K562 (cell line): ENCODE results near the gene WDR54. TPM values are rescaled to one million over a fixed set of nuclear protein-coding genes. Genes with fewer than 3 reads are reported as not detected.

Experiments used
- ATAC-seq: fragments of 200-7000 bp; cut with Tn5 transposase; 3 replicates; pipeline ENCODE4 v1.9.1; 2020; ENCODE audit warnings: moderate library complexity
- BruUV-seq: library from RNA; stranded (reverse); fragments of 400-500 nt; replicated peaks from 2 replicates; lab custom pipeline; 2021; lab: Mats Ljungman, UMichigan
- CTCF ChIA-PET: fragments of 300-600 bp; formaldehyde crosslinking; extraction: SDS; loops from one replicate; lab custom pipeline; 2021; ENCODE audit warnings: low intra/inter-chr PET ratio; lab: Yijun Ruan, JAX
- POLR2A ChIA-PET: fragments of 300-600, 350-650 bp; sonication (Branson Sonifier 250); formaldehyde crosslinking; extraction: SDS; loops from one replicate; lab custom pipeline; 2021; ENCODE audit warnings: antibody characterized with exemption, inconsistent platforms; lab: Yijun Ruan, JAX
- DNase-seq, 4 experiments: peaks; one replicate each; pipeline versions ENCODE4 v3.0.0 to v3.0.0-alpha.2; 2011 to 2018; ENCODE audit warnings: low spot score in 3 of 4, mixed read lengths in 3 of 4; ENCODE audit errors: extremely low read depth in 1 of 4
- FAIRE-seq: peaks from 2 replicates; lab custom pipeline; 2011; peaks lifted over from hg19 to GRCh38; lab: Jason Lieb, UNC
- H2AFZ ChIP-seq: 2 replicates; pipeline ENCODE4 v1.6.0; 2011; ENCODE audit warnings: low read depth, low read length, control low read depth, inconsistent platforms
- H3K27ac ChIP-seq: fragments of 200-600 bp; 3 replicates; pipeline ENCODE4 v1.8.0; 2011; ENCODE audit warnings: low read depth, mild to moderate bottlenecking, control low read depth, inconsistent platforms, low read length, moderate library complexity, mixed read lengths; ENCODE audit errors: extremely low read depth
- H3K27me3 ChIP-seq, 2 experiments: fragments of 300-600 bp in 1 of 2; 2 replicates in 1 of 2; 3 replicates in 1 of 2; pipeline versions ENCODE4 v1.6.0 to v1.8.0; 2011; ENCODE audit warnings: inconsistent platforms in 2 of 2, low read length in 2 of 2, mild to moderate bottlenecking in 1 of 2, mixed read lengths in 1 of 2, moderate library complexity in 1 of 2; ENCODE audit not compliant: control insufficient read depth in 2 of 2, insufficient read depth in 2 of 2
- H3K36me3 ChIP-seq: fragments of 300-600 bp; 3 replicates; pipeline ENCODE4 v1.8.0; 2011; ENCODE audit warnings: mild to moderate bottlenecking, low read length, inconsistent platforms; ENCODE audit not compliant: control insufficient read depth, insufficient read depth
- H3K4me1 ChIP-seq, 2 experiments: fragments of 200-600 bp in 1 of 2; replicated peaks in 1 of 2; 2 replicates in 1 of 2; 3 replicates in 1 of 2; pipeline versions ENCODE4 v1.5.1 to v1.8.0; 2011; ENCODE audit warnings: inconsistent platforms in 2 of 2, low read length in 2 of 2, mild to moderate bottlenecking in 1 of 2, mixed read lengths in 1 of 2, moderate library complexity in 1 of 2; ENCODE audit not compliant: control insufficient read depth in 2 of 2, insufficient read depth in 2 of 2
- H3K4me2 ChIP-seq: 2 replicates; pipeline ENCODE4 v1.6.1; 2011; ENCODE audit warnings: low read length, control low read depth, inconsistent platforms, mixed read lengths; ENCODE audit not compliant: insufficient read depth
- H3K4me3 ChIP-seq: fragments of 200-600 bp; sonication (generic), shearing (Covaris generic); 2 replicates; pipeline ENCODE4 v1.5.1; 2016; ENCODE audit warnings: control low read depth, inconsistent platforms
- H3K79me2 ChIP-seq: fragments of 200-600 bp; 3 replicates; pipeline ENCODE4 v1.8.0; 2011; ENCODE audit warnings: low read length, inconsistent platforms; ENCODE audit not compliant: control insufficient read depth, insufficient read depth
- H3K9ac ChIP-seq, 2 experiments: 2 replicates each; pipeline versions ENCODE4 v1.6.0 to v1.6.1; 2011; ENCODE audit warnings: low read depth in 2 of 2, low read length in 2 of 2, control low read depth in 1 of 2, inconsistent platforms in 1 of 2, mild to moderate bottlenecking in 1 of 2, mixed read lengths in 1 of 2; ENCODE audit not compliant: insufficient read depth in 1 of 2
- H3K9me1 ChIP-seq: one replicate; pipeline ENCODE4 v1.6.0; 2011; ENCODE audit warnings: inconsistent platforms, mild to moderate bottlenecking, low read length, moderate library complexity; ENCODE audit not compliant: control insufficient read depth, insufficient read depth
- H3K9me3 ChIP-seq: replicated peaks from 2 replicates; pipeline ENCODE4 v1.5.1; 2011; ENCODE audit warnings: low read depth, low read length, inconsistent platforms; ENCODE audit not compliant: control insufficient read depth, insufficient read depth
- H4K20me1 ChIP-seq: replicated peaks from 2 replicates; pipeline ENCODE4 v1.6.1; 2011; ENCODE audit warnings: low read length, inconsistent platforms, mixed read lengths; ENCODE audit not compliant: control insufficient read depth, insufficient read depth
- BDP1 ChIP-seq: IDR thresholded peaks from 3 replicates; pipeline ENCODE4 v1.6.1; 2011; ENCODE audit not compliant: insufficient read length, insufficient read depth
- CEBPB ChIP-seq: fragments of 450-650 bp; IDR thresholded peaks from 2 replicates; pipeline ENCODE4 v1.6.1; 2016; ENCODE audit warnings: missing genetic modification characterization, missing compliant biosample characterization
- CREB1 ChIP-seq, 2 experiments: sonication (generic) in 1 of 2; formaldehyde crosslinking in 1 of 2; IDR thresholded peaks; 2 replicates each; pipeline versions ENCODE4 v1.6.1 to v1.8.0; 2012 to 2022; ENCODE audit warnings: inconsistent platforms in 1 of 2, mild to moderate bottlenecking in 1 of 2, missing genetic modification reagents in 1 of 2, moderate library complexity in 1 of 2
- GABPB2 ChIP-seq: fragments of 250-450 bp; sonication (Bioruptor Pico); conservative IDR thresholded peaks from 2 replicates; pipeline ENCODE4 v1.5.1; 2021; ENCODE audit warnings: mild to moderate bottlenecking
- LARP7 ChIP-seq: fragments of 450-650 bp; IDR thresholded peaks from 2 replicates; pipeline ENCODE4 v1.6.1; 2016
- POLR2G ChIP-seq: fragments of 200-400 bp; formaldehyde crosslinking; IDR thresholded peaks from 2 replicates; pipeline ENCODE4 v1.6.1; 2017; ENCODE audit warnings: low read depth, mild to moderate bottlenecking, antibody characterized with exemption, low read length, moderate library complexity
- RBFOX2 ChIP-seq: fragments of 200-400 bp; formaldehyde crosslinking; IDR thresholded peaks from 2 replicates; pipeline ENCODE4 v1.6.1; 2017; ENCODE audit warnings: low read depth, mild to moderate bottlenecking, low read length, moderate library complexity
- SMARCA5 ChIP-seq: fragments of 450-650 bp; IDR thresholded peaks from 2 replicates; pipeline ENCODE4 v1.6.1; 2016
- SPI1 ChIP-seq: IDR thresholded peaks from 2 replicates; pipeline ENCODE4 v1.6.1; 2011; ENCODE audit warnings: low read depth, low read length, control low read depth, borderline replicate concordance
- ZNF12 ChIP-seq: sonication (generic); formaldehyde crosslinking; IDR thresholded peaks from 2 replicates; pipeline ENCODE4 v1.4.0; 2020; ENCODE audit warnings: mild to moderate bottlenecking, missing genetic modification reagents
- ZNF253 ChIP-seq: fragments of 250-450 bp; sonication (Bioruptor Pico); conservative IDR thresholded peaks from 2 replicates; pipeline ENCODE4 v1.6.1; 2021; ENCODE audit warnings: mild to moderate bottlenecking
- WGBS: fragments of 100-300 bp; shearing (Covaris generic); methylation state at CpG from one replicate; pipeline ENCODE4 v1.1.6; 2016; ENCODE audit warnings: low coverage, mixed read lengths; ENCODE audit not compliant: insufficient coverage; ENCODE audit errors: missing lambda C conversion rate; 5-methylcytosine and 5-hydroxymethylcytosine counted together
- in situ Hi-C: fragments of 300-500 bp; cut with MboI; formaldehyde crosslinking; loops from 4 replicates; pipeline ENCODE4 v1.15.0; 2018; ENCODE audit warnings: inconsistent platforms, mixed read lengths
- intact Hi-C: fragments of 100-400 bp; cut with micrococcal nuclease; formaldehyde crosslinking; loops from 2 replicates; pipeline ENCODE4 v1.14.2; 2022
- polyA plus RNA-seq, 8 experiments: library from polyadenylated mRNA; depleted of rRNA in 4 of 8; stranded (reverse) in 5 of 8; unstranded in 3 of 8; fragments of >200 nt; fragmentation: Nextera tagmentation in 2 of 8; fragmentation: Illumina TruSeq in 1 of 8; extraction: Ambion mirVana in 2 of 8; extraction: Trizol in 1 of 8; gene quantifications; 2 replicates each; pipeline versions ENCODE4 v1.2.1 to v1.2.3, GENCODE V29; 2011 to 2014; ENCODE audit warnings: inconsistent platforms in 1 of 8, missing spikeins in 1 of 8
- total RNA-seq, 7 experiments: library from RNA; depleted of rRNA in 6 of 7; stranded (reverse); fragments of >200 nt in 6 of 7; fragmentation: Illumina TruSeq in 2 of 7; extraction: Trizol in 2 of 7; gene quantifications; 2 replicates each; pipeline versions ENCODE4 v1.2.1 to v1.2.3, GENCODE V29; 2011 to 2021; ENCODE audit warnings: low replicate concordance in 1 of 7
- TF ChIP-seq, protein P1 (sequence below): fragments of 450-650 bp; IDR thresholded peaks from 2 replicates; pipeline ENCODE4 v1.6.1; 2016
- TF ChIP-seq, protein P2 (sequence below): fragments of 150-350 bp; conservative IDR thresholded peaks from 2 replicates; pipeline ENCODE4 v1.6.1; 2014; ENCODE audit warnings: low read length

The WDR54 gene
- total and polyA plus RNA-seq, 9 of the 15 experiments (the other 6 are each of a cell fraction or from before 2014, with no cell fraction given), result 5.2 to 15.2 (median 7.4) TPM

GRCh38 chr2:74462054-74462785 is 40.7 kb downstream of the WDR54 start:
- DNase-seq (no peak), ATAC-seq (no peak), FAIRE-seq (no peak)
- Histone ChIP-seq H3K79me2 (peaks cover 21% of the 10 kb centered on the region), H3K9me3 (no peaks in the 10 kb centered on the region), H3K27me3 (no peaks in the 10 kb centered on the region), H3K27ac (no peak overlapping the region), H3K9me1 (no peaks in the 10 kb centered on the region), H2AFZ (no peak overlapping the region), H3K9ac (no peak overlapping the region), H3K4me3 (no peak overlapping the region), H3K36me3 (peaks cover 25% of the 10 kb centered on the region), H3K4me1 (peaks cover 5 to 49% of the 10 kb centered on the region in 2 experiments; a peak in 4 of 5 replicates), H4K20me1 (no peaks in the 10 kb centered on the region; the same call in 1 of the 2 replicates), H3K4me2 (no peak overlapping the region)
- 96% methylated on average over 18 of the region's 20 CpGs for WGBS
- ChIA-PET CTCF (no interaction called here), POLR2A (interaction anchor here (0.6 to 1.0 kb wide), 5 partner anchors 9 to 342 kb away, joined by 3 to 6 read pairs (median 3); no protein-coding TSS in a partner anchor)
- in situ Hi-C loops, result no loop called here
- intact Hi-C loops, result no loop called here
- BruUV-seq, result no TSS peak
- TF ChIP-seq RBFOX2, result peak; percentile 17
- no peak for TF ChIP-seq BDP1
- TF ChIP-seq POLR2G, result peak; percentile 3; the same call in 1 of the 2 replicates

GRCh38 chr2:74462786-74463105 is 41.2 kb downstream of the WDR54 start:
- intact Hi-C loops, result no loop called here
- FAIRE-seq (no peak), DNase-seq (no peak), ATAC-seq (no peak)
- POLR2A ChIA-PET, result no interaction called here
- WGBS, result 96% methylated on average over 4 of the region's 4 CpGs
- H3K27ac ChIP-seq, result no peak overlapping the region
- no peak overlapping the region for H3K4me3 ChIP-seq
- no peak overlapping the region for H3K9ac ChIP-seq
- peaks cover 7 to 44% of the 10 kb centered on the region in 2 experiments; a peak in 4 of 5 replicates for H3K4me1 ChIP-seq
- H3K4me2 ChIP-seq, result no peak overlapping the region
- in situ Hi-C loops, result no loop called here
- no TSS peak for BruUV-seq
- peaks cover 21% of the 10 kb centered on the region for H3K79me2 ChIP-seq
- H4K20me1 ChIP-seq, result no peaks in the 10 kb centered on the region; the same call in 1 of the 2 replicates
- H3K9me3 ChIP-seq, result no peaks in the 10 kb centered on the region
- H3K27me3 ChIP-seq, result no peaks in the 10 kb centered on the region
- CTCF ChIA-PET, result interaction anchor here (0.6 kb wide), 1 partner anchor 63 kb away, joined by 3 read pairs; no protein-coding TSS in a partner anchor
- H3K36me3 ChIP-seq, result peaks cover 25% of the 10 kb centered on the region
- no peak overlapping the region for H2AFZ ChIP-seq
- no peaks in the 10 kb centered on the region for H3K9me1 ChIP-seq
- TF ChIP-seq SMARCA5 (no peak), CREB1 (IDR thresholded peaks at IDR 0.05) (no peak), CREB1 (CRISPR knock-in tag; IDR thresholded peaks at IDR 0.05) (no peak), CEBPB (tag) (no peak), SPI1 (no peak), GABPB2 (CRISPR knock-in tag) (no peak), ZNF12 (CRISPR knock-in tag) (no peak), LARP7 (no peak), ZNF253 (CRISPR knock-in tag) (no peak)
- TF ChIP-seq, protein P1, sequence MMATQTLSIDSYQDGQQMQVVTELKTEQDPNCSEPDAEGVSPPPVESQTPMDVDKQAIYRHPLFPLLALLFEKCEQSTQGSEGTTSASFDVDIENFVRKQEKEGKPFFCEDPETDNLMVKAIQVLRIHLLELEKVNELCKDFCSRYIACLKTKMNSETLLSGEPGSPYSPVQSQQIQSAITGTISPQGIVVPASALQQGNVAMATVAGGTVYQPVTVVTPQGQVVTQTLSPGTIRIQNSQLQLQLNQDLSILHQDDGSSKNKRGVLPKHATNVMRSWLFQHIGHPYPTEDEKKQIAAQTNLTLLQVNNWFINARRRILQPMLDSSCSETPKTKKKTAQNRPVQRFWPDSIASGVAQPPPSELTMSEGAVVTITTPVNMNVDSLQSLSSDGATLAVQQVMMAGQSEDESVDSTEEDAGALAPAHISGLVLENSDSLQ, result no peak
- TF ChIP-seq, protein P2, sequence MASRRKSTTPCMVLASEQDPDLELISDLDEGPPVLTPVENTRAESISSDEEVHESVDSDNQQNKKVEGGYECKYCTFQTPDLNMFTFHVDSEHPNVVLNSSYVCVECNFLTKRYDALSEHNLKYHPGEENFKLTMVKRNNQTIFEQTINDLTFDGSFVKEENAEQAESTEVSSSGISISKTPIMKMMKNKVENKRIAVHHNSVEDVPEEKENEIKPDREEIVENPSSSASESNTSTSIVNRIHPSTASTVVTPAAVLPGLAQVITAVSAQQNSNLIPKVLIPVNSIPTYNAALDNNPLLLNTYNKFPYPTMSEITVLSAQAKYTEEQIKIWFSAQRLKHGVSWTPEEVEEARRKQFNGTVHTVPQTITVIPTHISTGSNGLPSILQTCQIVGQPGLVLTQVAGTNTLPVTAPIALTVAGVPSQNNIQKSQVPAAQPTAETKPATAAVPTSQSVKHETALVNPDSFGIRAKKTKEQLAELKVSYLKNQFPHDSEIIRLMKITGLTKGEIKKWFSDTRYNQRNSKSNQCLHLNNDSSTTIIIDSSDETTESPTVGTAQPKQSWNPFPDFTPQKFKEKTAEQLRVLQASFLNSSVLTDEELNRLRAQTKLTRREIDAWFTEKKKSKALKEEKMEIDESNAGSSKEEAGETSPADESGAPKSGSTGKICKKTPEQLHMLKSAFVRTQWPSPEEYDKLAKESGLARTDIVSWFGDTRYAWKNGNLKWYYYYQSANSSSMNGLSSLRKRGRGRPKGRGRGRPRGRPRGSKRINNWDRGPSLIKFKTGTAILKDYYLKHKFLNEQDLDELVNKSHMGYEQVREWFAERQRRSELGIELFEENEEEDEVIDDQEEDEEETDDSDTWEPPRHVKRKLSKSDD, result no peak
